ENCODE measurements around the gene ZNF436.
"Not testable (repeated sequence)": the region's sequence is repeated elsewhere in the genome, so short reads cannot be mapped to it uniquely, and the experiment has no call there.

ZNF436 gene

DNA sequence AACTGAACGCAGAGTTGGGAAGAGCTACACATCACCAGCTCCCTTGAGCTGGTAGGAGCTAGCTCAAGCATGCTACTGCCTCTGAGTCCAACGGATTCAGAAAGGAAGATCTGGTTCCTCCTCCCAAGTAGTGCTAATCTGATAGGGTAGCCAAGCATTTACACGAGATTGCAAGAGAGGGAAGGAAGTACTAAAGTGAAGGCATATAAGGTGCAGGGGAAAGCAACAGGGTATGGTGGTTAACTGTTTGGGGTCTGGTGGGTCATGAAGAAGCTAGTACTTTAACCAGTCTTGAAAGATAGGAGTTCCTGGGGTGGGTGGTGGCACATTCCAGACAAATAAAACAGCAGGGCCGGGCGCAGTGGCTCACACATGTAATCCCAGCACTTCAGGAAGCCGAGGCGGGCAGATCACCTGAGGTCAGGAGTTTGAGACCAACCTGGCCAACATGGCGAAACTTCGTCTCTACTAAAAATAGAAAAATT, 20.2 kb upstream of the ZNF436 start:
- DNase-seq: no peak

DNA sequence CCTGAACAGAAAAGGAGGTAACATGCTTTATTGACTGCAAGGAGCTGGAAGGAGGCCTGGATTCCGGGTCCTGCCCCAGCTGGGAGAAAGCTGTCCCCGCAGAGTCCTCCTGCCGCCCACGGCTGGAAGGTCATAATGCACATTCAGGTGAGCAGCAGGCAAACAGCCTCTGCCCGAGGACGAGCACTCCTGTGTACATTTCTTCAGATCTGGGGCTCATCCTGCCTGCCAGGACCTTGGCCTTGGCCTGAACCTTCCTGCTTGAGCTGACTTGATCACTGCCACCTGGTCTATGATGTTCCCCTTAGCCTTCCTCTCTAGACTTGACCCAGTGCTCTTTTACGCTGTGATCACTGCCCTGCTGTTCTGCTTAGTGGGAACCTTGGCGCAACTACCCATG, 17.9 kb upstream of the ZNF436 start:
- no peak for DNase-seq

GRCh38 chr1:23385119-23385621, 15.5 kb upstream of the ZNF436 start:
- no peak for DNase-seq

GRCh38 chr1:23384312-23385058, 14.8 kb upstream of the ZNF436 start:
- no peak for DNase-seq

- DNase-seq: no peak
Observed at GRCh38 chr1:23383577-23384311, 14.1 kb upstream of the ZNF436 start.

DNA sequence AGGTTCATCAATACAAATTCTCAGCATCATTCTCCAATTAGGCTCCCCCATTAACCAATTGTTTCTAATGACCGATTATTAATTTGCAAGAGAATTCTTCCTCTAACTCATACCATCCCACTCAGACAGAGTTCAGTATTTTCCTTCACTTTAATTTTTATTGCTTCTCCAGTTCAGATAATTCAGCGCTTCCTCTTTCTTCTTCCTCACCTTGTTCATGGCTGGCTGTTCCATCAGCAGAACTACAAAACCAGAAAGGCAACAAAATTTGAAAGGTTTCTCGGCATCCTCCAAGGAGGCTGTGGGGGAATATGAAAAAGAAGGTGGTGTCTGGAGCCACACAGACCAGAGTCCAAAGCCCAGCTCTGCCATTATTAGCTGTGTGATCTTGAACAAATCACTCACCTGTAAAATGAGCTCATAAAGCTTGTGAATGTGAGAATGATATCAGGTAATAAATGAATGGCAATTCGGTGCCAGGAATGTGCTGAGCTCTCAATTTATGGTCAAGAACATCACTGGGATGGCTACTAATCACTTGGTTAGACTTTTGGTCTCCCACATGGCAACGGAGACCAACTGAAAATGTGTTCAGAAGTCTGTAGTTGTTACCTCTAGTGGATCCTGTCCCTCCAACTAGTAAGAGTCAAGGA, 11.7 kb upstream of the ZNF436 start:
- no peak for DNase-seq

GRCh38 chr1:23380719-23381118, 11.1 kb upstream of the ZNF436 start:
- DNase-seq: no peak

DNA sequence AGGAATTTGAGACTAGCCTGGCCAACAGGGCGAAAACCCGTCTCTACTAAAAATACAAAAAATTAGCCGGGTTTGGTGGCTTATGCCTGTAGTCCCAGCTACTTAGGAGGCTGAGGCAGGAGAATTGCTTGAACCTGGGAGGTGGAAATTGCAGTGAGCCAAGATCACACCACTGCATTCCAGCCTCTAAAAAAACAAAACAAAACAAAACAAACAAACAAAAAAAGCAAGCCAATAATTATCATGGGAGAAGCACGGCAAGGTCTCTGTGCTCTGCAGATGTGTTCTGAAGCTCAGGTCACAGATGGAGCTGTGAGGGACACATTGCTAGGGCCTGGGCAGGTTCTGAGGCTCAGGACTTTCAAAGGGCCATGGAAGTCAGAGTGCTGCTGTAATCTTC, 10.6 kb upstream of the ZNF436 start:
- DNase-seq: not testable (repeated sequence)

DNA sequence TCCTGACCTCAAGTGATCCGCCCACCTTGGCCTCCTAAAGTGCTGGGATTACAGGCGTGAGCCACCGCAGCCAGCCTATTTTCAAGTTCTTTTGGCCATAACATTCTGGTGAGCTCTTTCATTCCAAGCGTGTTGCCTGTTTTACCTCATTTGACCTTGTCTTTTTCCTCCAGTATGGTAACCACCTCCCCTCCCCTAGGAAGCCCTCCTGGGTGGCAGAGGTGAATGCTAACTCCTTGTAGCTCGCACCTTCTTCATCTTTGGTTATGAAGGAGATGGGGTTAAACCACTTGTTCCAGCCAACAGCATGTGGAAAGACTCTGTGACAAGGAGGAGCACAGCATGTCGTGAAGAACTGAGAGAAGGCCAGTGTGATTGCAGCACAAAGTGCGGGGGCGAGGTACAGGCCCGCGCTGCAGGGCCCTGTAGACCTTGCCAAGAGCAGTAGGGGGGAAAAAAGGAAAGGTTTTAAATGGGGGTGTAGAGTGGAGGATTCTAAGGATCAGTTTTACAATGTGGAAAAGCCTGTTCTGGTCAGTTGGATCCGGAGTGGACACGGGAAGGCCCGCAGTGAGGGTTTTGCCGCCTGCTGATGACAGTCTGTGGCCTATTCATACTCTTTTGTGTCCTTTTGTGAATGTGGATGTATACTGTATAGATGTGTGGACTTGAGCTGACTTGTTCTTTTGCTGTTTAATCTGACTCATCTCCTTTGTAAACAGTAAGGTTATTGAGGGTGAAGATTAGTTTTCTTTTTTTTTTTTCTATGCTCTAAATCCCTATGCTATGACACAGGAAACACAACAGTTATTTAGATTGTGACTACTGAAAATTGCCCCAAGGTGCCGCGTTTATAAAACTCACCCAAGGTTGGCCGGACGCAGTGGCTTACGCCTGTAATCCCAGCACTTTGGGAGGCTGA, 7.5 kb upstream of the ZNF436 start:
- no peak for DNase-seq

DNA sequence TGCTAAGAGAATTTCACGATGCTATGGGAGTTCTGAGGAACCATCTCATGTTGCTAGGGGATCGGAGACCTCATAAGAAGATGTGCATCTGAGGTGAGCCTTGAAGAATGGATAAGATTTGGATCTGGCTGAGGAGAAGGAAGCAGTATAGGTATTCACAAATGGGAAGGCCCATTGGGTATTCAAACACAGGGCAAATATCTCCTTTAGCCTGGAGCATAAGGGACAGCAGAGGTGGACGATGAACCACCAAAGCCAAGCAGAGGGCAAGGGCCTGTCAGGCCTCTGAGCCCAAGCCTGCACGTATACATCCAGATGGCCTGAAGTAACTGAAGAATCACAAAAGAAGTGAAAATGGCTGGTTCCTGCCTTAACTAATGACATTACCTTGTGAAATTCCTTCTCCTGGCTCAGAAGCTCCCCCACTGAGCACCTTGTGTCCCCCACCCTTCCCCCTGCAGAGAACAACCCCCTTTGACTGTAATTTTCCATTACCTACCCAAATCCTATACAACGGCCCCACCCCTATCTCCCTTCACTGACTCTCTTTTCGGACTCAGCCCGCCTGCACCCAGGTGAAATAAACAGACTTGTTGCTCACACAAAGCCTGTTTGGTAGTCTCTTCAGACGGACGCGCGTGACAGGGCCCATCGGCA, 4.6 kb upstream of the ZNF436 start:
- not testable (repeated sequence) for DNase-seq

GRCh38 chr1:23371987-23372880, 2.6 kb upstream of the ZNF436 start:
- DNase-seq: peak; percentile 40

DNA sequence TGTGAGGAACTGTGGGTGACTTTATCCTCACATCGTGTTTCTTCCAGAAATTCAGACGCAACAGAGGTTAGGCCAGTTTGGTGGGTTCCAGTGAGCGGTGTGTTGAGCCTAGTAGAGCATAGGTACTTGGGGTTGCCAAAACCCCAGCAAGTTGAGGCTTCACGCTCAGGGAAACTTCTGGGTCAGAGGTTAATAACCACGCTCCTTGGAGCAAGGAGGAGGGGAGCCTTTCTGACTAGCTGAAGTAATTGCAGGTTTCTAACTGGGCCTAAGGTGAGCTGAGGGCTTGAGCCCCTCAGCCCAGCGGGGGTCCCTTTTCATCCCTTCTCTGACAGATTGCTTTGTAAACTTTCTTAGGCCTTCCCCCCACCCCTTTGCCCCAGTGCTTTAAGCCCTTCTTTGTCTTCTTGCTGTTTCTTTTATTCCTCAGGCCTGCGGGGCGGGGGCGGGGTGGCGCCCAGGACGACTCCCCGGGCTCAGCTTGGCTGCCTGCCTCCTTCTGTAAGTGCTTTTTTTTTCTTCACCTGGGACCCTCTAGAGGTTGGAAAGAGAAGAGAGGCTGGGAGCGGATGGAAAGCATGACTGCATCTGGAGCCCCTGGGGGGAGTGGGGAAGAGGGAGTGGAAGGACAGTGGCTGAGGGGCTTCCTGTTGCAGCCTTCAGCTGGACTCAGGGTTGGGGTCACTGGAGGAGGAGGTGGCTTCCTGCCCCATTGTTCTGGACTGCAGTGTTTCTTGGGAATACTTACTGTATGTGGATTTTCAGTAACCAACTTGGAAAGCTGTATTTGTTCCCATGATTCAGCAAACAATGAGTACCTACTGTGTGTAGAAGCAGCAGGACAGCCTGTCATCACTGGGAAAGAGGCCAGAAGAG, 1.3 kb upstream of the ZNF436 start:
- peak; percentile 21 for DNase-seq

- DNase-seq: no peak
Observed at GRCh38 chr1:23370330-23370708, 683 bp upstream of the ZNF436 start.

DNA sequence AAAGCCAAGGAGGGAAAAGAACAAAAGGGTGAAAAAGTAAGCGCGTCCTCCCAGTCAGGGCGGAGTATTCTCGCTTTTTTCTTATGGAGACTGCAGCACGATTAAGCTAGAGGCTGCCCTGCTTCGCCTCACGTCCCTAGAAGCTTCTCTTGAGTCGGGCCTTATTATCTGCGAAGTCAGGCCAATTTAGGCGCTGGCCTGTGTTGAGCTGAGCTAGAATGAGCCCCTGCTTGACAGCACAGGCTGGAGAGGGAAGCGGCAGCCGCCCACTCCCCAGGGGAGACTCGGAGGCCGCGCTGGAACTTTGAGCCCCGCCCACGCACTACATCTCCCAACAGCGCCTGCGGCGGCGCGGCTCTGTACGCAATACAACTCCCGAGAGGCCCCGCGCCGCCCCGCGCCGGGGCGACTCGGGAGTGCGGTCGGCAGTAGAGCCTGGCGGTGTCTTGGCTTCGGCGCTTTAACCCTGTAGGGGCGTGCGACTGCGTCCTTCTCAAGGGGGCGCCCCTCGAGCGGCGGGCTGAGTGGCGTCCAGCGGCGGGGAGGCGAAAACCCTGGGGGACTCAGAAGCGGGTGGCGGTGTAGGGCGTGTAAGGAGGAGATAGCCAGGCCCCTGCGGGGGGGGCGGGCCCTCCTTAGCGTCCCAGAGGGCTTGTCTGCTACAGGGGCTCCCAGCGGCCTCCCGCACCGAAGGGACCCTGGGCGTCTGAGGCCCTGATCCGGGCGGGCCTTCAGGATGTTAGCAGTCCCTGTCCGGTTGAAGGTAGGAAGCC, 888 bp downstream of the ZNF436 start:
- DNase-seq: peak; percentile 80

- DNase-seq: peak; percentile 97
Observed at GRCh38 chr1:23367791-23368561, 1.7 kb downstream of the ZNF436 start.

GRCh38 chr1:23367451-23367790, 2.2 kb downstream of the ZNF436 start:
- DNase-seq: no peak

GRCh38 chr1:23366598-23366997, 3.0 kb downstream of the ZNF436 start:
- no peak for DNase-seq

DNA sequence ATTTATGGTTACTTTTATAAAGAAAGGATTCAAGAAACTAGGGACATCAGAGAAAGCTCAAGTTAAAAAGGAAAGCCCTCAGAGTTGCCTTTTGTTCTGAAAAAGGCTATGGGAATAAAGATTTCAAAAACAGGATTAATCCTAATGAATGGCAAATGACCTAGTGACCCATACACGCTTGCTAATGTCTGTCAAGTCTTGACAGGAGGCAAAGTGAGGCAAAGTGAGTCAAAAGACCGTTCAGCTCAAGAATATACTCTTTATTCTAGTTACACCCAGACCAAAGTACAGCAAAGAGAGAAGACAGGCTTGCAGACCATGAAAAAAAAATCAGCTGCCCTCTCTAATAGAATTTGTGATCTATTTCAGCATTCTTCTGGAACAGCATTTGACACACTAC, 3.5 kb downstream of the ZNF436 start:
- no peak for DNase-seq
